Activated naive CD4-positive, alpha-beta T cell treated with anti-CD3 and anti-CD28 coated beads, Interleukin-2, amount 50 U/mL, for 16 hours (primary cell): Measurements from ENCODE around the gene ICA1.

Experiments used
- DNase-seq: peaks from one replicate; pipeline ENCODE4 v3.0.0-alpha.2; 2020

Gene ICA1

DNA sequence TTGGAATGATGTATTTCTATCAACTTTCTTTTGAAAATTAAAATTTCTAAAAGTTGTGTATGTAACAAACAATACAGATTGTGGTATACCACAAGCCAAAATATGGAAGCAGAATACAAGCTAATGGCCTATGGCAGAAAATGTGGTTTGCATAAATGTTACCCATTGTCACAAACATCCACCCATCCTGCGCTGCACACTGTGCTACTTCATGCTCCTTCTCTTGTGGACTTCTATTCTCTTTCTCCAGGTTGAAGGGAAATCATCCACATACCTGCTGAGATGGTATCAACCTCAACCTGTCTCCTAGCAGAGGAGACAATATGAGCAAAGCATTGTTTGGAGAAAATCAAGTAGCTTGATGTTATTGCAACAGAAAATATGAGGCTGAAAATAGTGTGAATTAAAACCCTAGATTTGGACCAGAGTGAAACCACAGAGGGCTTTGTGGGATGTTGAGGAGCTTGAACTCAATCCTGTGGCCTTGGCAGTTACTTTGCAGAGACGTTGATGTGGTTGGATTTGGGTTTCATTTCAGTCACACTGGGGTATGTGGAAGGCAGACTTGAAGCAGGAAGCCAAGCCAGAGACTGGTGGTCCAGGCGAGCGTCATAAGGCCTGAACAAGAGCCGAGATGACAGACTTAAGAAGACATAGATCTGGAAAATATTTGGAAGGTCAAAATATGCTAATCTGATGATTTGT, 63.8 kb downstream of the ICA1 start:
- DNase-seq: no peak

DNA sequence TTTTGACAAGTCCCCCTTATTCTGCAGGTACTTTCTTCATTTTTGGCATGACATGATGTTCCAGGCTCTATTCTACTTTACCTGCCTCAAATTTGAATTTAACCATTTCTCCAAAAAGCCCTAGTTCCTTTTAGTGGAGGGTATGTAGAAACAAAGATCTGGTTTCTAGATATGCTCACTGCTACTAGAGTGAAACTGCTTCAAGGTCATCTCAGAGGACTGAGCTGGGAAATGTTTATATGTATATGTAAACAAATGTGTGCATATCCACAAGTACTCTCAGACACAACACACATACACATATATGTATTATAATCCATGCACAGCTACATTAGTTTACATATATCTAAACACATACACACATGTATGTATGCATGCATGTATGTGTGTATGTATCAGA, 69.1 kb downstream of the ICA1 start:
- DNase-seq: no peak

DNA sequence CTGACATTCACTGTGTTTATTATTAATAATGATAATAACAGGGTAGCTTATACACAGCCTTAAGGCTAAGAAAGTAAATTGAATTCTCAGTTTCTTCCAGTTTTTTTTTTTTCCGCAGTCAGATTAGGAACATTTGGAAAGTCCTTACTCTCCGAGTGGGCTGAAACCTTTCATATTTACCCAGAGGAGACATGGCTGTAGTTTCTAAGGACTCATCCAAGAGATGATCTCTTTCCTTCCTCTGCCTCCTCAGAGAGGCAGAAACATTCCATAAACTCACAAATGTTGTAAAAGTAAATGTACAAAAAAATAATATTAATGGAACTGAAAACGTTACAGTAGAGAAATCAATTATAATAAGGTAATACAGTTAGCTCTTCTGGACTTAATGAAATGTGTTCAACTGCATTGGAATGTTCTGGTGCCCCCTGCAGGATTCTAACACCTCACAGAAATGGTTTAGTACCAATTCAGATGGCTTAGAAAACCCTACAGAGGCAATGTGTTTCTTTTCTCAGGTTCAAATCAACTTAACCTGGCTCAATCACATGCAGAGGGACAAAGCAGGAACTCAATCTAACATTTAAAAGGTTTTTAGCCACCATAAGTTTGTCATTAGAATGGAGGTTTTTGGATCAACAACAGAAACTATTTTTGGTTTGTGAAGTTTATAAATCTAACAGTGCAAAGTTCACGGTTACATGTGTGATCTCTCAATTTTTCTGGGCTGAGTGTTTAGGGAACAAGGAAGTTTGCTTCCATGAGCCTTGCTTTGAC, 71.7 kb downstream of the ICA1 start:
- DNase-seq: peak; percentile 61

DNA sequence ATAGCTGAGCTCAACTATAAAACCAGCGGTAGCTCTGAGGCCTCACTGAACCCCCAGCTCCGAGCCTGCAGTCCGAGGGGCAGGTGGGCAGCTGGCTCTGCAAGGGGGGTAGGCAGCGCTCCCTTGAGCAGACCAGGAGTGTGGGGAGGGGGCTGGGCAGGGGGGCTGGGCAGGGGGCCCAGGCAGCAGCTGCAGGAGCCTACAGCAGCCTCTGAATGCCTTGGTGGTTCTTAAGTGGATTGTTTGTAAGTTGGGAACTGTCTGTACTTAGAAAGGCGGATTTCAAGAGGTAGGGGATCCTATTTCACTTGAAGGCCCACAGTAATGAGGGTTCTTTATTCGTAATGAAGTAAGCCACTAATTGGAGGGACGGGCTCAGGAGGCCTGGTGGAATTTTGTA, 72.3 kb downstream of the ICA1 start:
- DNase-seq: no peak

DNA sequence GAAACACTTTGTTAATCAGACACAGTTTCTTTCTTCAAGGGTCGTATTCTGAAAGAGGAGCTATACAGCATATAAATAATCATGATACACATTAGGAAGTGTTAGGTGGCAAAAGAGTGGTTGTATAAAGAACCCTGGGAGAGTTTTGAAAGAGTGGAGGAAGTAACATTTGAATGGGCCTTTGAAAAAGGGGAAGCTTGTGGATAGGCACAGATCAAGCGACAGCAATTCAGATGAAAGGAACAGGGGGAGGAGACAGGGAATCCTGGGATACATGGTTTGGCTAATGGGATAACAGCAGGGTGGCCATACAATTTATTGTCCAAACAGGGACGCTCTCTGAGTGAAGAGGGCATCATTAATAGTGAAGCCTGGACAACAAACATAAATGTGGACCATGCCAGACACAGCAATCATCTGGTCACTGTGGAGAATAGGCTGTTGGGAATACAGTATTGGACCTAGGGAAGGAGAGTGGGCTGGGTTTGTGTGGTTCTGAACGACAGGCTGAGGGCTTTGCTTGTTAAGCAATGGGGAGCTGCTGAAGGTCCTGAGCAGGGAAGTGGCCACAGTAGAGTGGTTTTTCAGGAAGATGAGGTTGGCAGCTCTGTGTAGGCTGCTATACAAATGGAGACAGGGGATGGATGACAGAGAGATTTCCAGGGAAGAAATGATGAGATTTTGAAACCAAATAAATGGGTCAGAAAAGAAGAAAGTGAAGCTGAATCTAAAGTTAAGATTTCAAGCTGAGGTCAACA, 75.9 kb downstream of the ICA1 start:
- no peak for DNase-seq

DNA sequence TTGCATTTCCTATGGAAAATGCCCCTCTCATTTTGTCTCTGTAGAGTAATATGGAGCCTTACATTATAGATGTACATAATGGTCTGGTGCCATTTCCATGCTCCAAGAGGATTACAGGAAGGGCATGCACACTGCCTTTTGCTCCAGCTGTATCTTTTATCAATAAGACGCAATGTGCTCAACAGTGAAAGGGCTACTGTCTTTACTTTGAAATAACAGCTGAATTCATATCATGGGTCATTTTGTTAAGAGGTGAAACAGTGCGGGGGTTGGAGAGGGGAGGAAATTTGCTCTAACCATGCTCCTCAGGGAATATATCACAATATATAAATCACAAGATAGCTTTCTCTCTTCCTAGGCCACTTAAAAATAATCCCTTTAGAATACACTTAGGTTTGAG, 77.7 kb downstream of the ICA1 start:
- no peak for DNase-seq

DNA sequence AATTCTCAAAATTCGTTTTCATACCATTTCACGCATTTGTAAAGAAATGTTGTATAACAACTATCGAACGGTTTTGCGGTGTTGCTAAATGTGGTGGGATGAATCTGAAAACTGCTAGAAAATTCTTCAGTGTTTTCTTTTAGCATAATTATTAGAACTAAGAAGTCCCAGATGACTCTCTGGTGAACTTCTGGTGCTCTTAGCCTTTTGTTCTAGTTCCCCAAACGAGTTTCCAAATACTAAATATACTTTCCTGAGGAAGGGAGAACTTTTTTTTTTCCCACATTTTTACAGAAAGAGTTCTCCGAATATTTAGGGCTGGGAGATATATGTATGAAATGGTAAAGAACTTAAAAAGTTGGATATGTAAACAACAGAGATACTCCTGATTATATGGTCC, 82.5 kb downstream of the ICA1 start:
- no peak for DNase-seq

DNA sequence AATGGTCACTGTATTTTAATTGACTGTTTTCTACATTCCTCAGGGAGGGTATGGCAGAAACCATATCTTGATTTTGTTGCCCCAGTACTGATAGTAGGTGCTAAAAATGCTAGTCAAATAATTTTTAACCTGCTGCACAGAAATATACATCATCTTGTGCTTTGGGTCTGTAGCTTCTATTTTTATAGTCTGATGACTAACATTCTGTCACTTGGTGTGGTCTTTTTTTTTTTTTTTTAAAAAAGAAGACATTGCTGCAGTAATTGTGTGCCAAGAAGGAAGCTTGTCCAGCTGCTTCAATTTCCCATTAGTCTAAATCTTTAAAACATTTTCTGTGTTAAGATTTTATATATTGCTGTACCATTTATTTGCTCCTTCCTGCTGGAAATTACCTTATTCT, 83.6 kb downstream of the ICA1 start:
- DNase-seq: no peak

DNA sequence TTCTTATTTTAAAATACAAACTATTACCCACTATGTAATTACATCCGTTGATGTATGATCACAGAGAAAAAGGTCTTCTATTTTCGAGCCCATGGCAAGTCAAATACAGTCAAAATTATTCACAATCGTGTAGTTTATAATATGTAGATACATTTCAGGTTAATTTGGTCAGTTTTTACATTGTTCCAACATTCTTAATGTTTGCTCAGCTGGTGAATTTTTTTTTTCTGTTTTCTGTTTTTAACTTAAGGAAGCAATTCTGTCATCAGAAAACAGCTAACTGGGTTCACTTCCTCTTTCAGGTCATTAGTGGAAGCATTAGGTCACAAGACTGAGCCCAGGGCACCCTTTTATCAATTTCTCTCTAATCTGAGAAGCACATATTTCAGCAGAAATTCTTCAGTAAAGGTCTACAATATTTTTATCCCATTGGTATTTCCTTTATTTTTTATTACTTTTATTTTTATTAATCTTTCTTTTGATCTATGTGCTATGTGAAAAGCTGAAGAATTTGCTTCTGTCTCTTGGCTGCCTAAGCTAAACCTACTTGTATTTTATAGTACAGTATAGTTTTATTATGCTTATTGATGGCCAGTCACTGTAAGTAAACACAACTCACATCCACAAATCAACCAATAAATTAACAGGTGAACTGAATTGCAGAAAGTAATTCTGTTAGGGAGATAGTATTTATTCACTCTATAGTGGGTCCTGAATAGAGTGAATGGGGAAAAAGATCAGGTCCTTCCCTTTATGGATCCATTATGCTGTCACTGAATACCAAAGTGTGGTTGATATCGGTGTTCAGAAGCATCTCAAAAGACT, 84.6 kb downstream of the ICA1 start:
- DNase-seq: no peak

DNA sequence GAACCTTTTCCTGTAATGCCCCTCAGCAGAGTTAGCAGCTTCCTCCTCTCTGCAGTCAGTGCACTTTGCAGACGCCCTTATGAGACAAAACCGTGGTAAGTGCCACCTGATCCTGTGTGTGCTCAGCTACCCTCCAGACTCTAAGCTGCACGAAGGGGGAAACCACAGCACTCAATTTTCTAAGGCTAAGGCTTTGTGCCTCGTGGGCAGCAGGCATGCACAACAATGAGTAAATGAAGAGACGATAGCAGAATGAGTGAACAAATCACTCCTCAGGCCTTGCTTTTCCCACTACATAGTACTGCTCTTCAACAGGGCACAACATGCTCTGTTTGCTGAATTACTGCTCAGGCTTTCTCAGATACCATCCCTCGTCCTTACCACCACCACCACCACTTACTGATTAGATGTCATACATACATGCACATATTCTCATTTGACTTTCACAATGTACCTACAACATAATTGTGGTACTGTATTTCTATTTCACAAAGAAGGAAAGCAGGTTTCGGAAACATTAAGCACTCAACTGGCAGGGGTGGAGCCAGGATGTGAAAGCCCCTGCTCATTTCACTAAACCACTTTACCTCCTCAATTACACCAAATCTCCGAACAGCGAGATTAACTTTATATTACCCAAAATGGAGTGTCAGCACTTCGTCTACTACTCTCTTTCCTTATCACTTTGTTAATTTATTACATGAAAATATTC, 85.4 kb downstream of the ICA1 start:
- DNase-seq: peak; percentile 53

DNA sequence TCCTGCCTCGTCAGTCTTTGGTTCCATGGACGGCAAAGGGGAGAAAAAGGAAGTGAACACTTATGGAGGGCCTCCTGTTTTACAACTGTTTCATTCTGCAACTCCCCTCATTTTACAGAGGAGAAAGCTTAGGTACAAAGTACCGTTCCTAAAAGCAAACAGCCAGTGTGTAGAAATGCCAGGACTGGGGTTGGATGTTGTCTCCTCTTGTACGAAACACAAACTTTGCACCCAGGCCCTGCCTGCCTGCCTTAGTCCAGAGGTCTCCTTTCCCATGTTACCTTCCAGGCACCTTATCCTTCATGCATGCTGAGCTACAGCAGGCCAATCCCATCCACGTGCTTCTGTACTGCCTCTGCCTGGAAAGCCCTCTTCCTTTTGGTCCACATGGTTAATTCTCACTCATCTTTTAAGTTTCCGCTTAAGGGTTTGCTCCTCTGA, 86.0 kb downstream of the ICA1 start:
- DNase-seq: no peak

DNA sequence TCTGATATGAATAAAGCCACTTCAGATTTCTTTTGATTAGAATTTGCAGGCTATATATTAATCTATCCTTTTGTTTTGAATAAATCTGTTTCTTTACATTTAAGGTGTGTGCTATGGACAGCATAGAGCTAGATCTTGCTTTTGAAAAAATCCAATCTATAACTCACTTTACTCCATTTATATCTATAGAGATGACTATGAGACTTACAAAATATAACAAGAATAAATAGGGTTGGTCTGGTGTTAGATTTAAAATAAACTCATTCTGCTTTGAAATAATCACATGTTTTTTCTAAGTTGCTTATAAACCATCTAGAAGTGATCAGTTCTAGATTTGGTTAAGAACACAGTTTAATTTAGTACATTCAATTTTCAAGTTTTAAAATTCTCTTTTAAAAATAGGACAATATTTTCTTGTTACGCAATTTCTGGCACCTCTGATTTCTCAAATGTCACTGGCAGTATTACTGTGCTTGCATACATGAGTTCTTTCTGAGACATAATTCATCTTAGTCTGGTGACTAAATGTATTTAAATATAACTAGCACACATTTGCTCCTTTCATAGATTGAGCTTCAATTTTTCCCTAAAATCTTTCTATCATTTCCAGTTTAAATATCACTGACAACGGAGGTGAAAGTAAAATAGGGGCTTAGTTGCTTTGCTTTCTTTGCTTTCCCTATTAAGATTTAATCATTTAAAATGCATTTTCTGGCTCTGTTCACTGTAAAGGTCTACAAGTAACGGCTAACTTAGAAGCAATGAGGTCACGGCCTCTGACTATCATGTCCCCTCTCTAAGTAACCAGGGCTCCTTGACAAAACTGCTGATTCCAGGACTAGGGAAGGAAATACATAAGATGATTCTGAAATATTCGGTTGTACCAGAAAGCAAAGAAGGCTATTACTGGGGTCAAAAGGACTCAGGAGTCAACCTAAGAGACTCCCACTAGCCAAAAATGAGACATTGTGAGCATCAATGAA, 89.3 kb downstream of the ICA1 start:
- no peak for DNase-seq

DNA sequence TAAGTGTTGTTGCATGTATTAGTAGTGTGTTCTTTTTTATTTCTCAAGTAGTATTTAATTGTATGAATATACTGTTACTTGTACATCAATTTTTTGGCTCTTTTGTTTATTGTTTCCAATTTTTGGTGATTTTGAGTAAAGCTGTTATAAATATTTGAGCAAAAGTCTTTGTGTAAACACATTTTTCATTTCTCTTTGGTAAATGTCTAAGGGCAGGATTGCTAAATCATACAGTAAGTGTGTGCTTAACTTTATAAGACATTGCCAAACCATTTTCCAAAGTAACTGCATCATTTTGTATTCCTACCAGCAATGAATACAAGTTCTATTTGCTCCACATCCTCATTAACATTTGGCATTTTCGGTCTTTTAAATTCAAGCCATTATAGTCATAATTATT, 92.8 kb downstream of the ICA1 start:
- no peak for DNase-seq

DNA sequence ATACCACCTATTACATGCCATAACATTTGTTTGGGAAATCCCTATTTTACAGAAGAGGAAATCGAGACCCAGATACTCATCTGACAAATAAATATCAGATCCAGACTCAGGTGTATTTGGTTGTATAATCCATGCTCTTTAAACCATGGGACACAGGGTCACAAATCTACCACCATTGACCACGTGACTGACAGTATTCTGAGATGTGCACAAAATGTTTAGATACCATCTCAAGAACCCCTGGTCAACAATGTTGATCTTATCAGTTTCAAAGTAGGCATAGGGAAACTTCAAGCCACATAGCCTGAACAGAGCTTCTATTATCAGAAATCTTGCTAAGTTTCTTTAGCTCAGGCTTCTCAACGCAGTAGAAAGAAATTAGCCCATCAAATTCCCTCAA, 93.6 kb downstream of the ICA1 start:
- DNase-seq: no peak

DNA sequence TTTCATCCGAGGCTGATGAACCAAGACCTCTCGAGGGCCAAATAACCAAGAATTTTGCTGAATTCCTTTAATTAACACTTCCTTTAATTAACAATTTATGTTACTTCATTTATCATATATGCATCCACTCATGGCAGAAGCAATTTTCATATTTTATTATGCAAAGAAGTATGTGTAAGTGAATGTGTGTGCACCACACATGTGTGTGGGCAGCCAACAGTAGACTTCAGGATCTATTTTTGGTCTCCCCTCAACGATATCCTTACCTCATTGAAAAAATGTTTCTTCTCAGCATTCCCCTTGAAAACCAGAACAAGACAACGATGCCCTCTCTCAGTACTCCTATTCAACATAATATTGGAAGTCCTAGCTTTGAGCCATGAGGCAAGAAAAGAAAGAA, 96.8 kb downstream of the ICA1 start:
- no peak for DNase-seq

DNA sequence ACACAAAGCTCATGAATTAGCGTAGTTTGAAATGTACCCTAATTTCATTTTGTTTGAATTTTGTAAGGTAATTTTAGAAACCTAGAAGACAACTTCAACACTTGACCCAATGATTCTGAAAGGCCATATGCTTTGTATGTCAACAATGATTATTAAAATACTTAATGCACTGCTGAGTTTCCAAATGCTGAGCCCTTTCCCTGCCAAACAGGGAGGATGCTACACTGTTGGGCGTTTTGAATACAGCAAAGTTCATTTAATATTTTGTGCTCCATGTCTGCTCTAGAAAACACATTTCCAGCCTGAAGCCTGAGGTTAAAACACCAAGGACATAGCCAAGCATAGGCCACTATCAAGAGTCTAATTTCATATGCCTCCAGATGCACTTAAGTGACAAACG, 99.8 kb downstream of the ICA1 start:
- DNase-seq: no peak

DNA sequence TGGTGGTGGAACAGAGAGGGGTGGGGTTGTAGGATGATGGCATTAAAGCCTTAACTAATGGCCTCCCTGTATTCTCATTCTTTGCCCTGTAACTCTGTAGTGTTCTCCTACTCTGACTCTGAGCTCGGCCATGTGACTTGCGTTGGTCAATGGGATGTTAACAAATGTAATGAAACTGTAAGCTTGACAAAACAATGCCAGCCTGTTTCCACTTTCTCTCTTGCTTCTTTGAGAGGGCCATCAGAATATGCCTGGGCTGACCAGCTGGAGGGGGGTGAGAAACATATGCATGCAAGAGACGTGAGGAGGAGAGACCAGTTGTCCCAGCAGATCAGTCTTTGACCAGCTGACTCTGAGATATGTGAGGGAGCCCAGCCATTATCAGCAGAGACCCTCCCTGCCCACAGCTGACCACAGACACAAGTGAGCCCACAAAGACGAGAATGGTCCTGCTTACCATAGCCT, 100.6 kb downstream of the ICA1 start:
- DNase-seq: no peak

DNA sequence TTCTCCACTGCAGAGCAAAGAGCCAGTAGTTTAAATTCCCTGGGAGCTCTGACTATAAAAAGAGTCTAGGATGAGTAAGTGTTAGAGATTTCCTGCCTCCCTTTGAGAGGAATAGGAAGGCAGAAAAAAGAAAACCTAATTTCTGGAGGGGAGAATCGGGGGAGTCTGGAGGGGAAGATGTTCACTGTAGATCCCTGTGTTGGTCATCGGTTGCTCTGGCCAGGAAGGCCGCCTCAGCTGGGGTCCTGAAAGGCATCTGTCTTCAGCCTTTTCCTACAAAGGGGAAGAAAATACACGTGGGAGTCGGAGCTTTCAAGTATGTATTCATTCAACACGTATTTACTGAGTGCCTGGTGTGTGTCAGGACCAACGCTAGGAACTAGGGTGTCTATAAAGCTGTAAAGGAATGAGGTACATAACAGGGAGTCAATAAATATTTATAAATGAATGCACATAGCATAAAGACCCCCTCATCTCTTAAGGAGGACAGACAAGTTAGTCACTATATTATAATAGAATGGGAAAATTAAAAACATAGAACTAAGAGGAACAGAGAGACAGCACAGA, 101.1 kb downstream of the ICA1 start:
- no peak for DNase-seq

DNA sequence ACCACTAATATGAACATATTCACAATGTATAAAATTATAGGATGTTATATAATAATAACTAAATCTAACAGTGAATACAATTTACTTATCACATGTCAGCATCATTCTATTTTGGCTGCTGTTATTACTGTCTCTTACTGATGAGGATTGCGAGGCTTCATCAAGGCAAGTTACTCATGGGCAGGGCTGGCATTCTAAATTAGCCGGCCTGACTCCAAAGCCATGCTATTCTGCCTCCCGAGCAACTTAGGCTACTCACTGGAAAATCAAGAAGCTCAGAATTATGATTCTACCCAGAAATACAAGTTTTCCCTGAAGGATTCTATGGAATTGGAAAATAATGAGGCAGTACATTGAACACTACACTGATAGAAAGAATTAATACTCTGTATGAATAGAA, 101.7 kb downstream of the ICA1 start:
- DNase-seq: no peak

DNA sequence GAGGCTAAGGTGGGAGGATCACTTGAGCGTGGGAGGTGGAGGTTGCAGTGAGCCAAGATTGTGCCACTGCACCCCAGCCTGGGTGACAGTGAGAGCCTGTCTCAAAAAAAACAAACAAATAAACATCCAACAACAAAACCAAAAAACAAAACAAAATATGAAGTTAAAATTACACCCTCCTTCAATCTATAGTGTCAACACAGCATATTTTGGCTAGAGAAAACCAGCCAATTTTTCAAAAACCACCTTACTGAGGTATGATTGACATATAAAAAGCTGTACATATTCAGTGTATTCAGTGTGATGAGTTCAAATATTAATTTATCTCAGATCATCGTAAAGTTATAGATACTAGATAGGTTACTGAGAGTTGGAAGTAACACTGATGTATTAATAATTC, 102.4 kb downstream of the ICA1 start:
- no peak for DNase-seq

DNA sequence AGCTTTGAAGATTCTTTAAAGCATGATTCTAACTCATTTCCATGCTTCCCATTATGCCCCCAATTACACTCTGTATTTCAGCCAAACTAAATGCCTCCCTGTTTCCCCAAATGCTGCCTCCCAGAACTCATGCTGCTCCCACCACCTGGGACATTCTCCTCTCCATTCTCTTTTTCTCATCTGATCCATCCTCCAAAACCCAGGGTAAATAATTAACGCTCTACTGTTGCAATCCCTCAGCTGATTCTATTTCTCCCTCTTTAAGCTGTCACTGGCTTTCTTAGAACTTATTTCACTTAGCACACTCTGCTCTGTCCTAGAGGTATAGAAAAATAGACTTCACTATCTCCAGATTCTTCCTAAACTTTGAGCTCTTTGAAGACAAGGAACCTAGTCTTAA, 104.7 kb downstream of the ICA1 start:
- DNase-seq: no peak
